Hepatic stellate cell (primary cell): Measurements from ENCODE around the gene GNB2.
"Not testable (repeated sequence)": the region's sequence is repeated elsewhere in the genome, so short reads cannot be mapped to it uniquely, and the experiment has no call there.

Experiments
- DNase-seq: peaks from one replicate; pipeline ENCODE4 v3.0.0; 2011; ENCODE audit warnings: low spot score

The GNB2 gene

DNA sequence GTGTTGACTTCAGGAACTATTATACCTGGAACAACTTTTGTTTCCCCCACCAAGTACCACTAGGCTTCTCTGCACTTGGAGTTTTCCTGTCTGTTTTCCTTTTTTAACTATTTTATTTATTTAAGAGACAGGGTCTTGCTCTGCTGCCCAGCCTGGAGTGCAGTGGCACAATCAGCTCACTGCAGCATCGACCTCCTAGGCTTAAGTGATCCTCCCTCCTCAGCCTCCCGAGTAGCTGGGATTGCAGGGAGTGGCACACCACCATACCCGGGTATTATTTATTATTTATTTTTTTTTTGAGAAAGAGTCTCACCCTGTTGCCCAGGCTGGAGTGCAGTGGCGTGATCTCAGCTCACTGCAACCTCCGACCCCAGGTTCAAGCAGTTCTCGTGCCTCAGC, 22.6 kb downstream of the GNB2 start:
- no peak for DNase-seq

- no peak for DNase-seq
These were observed 25.5 kb downstream of the GNB2 start for GRCh38 chr7:100699018-100699417.

- not testable (repeated sequence) for DNase-seq
These were observed 27.5 kb downstream of the GNB2 start for GRCh38 chr7:100701089-100701488.

DNA sequence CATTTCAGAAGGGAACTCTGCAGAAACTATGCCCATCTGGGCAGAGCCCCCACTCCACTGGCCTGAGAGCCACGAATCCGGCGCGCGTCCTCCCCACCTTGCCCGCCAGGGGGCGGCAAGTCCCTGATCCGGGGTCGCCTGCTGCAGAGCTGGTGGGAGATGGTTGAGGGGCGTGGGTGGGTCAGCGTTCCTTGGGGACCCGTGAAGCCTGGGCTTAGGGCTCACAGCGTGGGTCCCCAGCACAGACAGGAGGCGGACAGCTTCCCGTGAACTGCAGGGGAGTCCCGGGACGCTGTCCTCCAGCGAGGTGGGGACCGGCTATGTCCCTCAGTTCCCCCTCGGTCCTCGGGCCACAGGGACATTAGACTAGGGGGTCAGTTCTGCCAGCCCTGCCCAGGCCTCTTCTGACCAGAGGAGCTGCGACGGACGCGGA, 31.8 kb downstream of the GNB2 start:
- peak; percentile 88 for DNase-seq

- DNase-seq = peak; percentile 96
These were observed 32.5 kb downstream of the GNB2 start, which contains the start of gene POP7 for GRCh38 chr7:100705753-100706671. POP7 (plus strand) TSS chr7:100706121; CDS start chr7:100706831, 710 bp downstream.

- no peak for DNase-seq
These were observed 33.3 kb downstream of the GNB2 start for GRCh38 chr7:100706672-100707311.

DNA sequence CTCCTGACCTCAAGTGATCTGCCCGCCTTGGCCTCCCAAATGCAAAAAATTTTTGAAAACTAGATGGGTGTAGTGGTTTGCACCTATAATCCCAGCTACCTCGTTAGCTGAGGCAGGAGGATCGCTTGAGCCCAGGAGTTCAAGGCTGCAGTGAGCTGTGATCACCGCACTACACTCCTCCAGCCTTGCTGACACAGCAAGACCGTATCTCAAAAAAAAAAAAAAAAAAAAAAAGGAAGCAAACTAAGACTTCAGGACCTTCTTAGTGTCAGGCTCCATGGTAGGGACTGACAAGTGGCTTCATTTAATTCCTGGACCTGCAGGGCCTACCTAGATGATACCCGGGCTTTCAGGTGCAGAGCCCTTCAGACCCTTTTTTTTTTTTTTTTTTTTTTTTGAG, 34.9 kb downstream of the GNB2 start:
- DNase-seq = no peak

DNA sequence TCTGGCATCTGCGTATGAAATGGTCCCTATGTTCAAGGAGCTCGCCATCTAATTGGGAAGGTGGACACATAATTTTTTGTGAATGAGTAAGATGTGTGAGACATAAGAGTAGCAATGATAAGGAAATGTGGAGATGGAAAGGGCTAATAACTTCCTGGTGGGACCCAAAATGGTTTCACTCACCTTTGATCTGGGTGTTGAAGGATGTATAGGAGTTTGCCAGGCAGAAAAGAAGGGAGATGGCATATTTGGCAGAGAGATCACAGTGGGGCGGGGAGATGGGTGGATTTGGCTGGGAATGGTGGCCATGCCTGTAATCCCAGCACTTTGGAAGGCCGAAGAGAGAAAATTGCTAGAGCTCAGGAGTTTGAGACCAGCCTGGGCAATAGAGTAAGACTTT, 36.9 kb downstream of the GNB2 start:
- no peak for DNase-seq

- no peak for DNase-seq
These were observed 37.8 kb downstream of the GNB2 start for GRCh38 chr7:100711369-100711768.

DNA sequence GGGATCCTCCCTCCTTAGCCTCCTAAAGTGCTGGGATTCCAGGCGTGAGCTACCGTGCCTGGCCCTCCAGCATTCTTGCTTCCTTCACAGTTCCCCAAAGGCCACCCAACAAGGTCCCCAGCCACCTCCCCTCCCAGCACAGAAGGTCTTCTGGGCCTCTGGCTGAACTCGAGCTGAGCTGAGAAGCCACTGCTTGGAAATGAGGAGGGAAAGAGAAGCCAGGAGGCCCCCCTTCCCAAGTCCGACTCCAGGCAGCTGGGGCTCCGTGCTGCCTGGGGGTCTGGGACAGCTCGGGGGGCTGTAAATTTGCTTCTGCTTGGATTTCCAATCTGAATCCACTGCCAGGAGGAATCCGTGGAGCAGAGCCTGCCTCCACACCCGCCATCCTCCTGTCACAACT, 41.2 kb downstream of the GNB2 start:
- no peak for DNase-seq

DNA sequence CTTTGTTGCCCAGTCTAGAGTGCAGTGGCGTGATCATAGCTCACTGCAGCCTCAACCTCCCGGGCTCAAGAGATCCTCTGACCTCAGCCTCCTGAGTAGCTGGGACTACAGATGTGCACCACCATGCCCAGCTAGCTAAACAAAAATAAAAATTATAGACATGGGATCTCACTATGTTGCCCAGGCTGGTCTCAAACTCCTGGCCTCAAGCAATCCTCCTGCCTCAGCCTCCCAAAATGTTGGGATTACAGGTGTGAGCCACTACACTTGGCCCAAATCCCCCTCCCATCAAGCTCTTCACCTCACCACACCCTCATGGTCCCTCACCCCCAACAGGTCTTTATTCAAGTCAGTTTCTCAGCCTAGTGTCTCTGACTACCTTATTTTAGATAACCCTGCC, 43.5 kb downstream of the GNB2 start:
- DNase-seq = not testable (repeated sequence)

- DNase-seq = no peak
These were observed 46.2 kb downstream of the GNB2 start for GRCh38 chr7:100719523-100720278.

- no peak for DNase-seq
These were observed 46.7 kb downstream of the GNB2 start, which contains the start of gene EPO for GRCh38 chr7:100720279-100720670. EPO (plus strand) TSS chr7:100720468; CDS start chr7:100720981, 513 bp downstream.

DNA sequence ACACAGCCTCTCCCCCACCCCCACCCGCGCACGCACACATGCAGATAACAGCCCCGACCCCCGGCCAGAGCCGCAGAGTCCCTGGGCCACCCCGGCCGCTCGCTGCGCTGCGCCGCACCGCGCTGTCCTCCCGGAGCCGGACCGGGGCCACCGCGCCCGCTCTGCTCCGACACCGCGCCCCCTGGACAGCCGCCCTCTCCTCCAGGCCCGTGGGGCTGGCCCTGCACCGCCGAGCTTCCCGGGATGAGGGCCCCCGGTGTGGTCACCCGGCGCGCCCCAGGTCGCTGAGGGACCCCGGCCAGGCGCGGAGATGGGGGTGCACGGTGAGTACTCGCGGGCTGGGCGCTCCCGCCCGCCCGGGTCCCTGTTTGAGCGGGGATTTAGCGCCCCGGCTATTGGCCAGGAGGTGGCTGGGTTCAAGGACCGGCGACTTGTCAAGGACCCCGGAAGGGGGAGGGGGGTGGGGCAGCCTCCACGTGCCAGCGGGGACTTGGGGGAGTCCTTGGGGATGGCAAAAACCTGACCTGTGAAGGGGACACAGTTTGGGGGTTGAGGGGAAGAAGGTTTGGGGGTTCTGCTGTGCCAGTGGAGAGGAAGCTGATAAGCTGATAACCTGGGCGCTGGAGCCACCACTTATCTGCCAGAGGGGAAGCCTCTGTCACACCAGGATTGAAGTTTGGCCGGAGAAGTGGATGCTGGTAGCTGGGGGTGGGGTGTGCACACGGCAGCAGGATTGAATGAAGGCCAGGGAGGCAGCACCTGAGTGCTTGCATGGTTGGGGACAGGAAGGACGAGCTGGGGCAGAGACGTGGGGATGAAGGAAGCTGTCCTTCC, 47.3 kb downstream of the GNB2 start:
- DNase-seq = no peak

- DNase-seq = no peak
These were observed 47.9 kb downstream of the GNB2 start for GRCh38 chr7:100721505-100721812.

GRCh38 chr7:100722480-100723212, 49.1 kb downstream of the GNB2 start:
- no peak for DNase-seq

GRCh38 chr7:100723732-100724275, 50.3 kb downstream of the GNB2 start:
- DNase-seq = no peak

DNA sequence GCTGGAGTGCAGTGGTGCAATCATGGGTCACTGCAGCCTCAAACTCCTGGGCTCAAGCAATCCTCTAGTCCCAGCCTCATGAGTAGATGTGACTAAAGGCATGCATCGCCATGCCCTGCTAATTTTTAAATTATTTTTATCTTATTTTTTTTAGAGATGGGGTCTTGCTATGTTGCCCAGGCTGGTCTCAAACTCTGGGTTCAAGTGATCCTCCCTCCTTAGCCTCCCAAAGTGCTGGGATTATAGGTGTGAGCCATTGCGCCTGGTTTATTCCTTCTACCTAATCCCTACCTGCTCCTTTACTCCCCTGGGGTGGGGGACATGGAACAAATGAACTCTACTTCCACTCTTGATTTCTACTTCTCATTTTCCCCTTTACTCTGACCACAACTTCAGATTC, 50.8 kb downstream of the GNB2 start:
- not testable (repeated sequence) for DNase-seq

DNA sequence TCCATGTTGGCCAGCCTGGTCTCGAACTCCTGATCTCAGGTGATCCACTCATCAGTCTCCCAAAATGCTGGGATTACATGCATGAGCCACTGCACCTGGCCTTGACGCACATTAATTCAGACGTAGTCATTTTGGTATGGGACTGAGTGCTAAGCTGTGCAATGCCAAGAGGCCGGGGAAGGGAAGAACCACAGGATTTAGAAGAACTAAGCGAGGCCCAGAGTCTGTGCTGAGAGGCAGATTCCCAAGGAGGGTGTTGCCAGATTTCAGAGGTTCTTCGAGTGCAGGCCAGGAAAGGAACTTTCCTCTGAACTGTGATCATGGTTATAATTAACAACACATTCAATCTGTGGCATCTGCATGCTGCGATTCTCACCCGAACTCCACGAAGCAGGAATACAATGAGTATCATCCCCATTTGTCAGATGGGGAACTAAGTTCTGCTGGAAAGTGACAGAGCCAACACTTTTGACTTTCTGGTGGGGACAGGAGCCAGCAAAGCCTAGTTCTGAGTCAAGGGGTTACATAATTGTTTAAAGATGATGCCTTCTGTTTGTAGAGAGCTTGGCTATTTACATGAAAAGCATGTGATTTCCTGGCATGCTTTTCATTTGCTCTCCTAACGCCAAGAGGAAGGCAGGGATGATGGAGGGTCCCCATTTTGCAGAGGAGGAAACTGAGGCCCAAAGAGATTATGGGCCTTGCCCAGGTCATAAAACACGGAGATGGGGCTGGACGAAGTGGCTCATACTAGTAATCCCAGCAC, 53.6 kb downstream of the GNB2 start:
- peak; percentile 44 for DNase-seq

DNA sequence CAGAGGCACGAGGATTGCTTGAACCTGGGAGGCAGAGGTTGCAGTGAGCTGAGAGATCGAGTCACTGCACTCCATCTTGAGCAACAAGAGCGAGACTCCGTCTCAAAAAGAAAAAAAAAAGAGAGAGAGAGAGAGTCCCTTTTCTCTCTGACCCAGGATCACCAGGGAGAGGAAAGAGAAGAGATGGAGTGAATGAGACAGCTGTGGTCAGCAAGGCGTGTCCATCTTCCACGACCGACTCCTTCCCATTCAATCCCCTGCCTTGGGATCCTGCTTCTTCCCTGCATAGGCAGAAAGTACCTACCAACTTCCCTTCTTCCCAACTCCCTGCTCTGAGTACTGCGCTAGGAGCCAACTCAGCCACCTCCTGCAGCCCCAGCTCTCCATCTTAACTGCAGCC, 54.7 kb downstream of the GNB2 start:
- no peak for DNase-seq
